HG03095 (cell line): ENCODE measurements around the gene DLGAP1.
"Not testable (repeated sequence)": the region's sequence is repeated elsewhere in the genome, so short reads cannot be mapped to it uniquely, and the experiment has no call there.

Source experiments
- ATAC-seq: cut with Tn5 transposase; IDR thresholded peaks from one replicate; pipeline ENCODE4 v1.9.1; 2021; ENCODE audit warnings: moderate library complexity; ENCODE audit not compliant: unreplicated experiment

DLGAP1 gene

DNA sequence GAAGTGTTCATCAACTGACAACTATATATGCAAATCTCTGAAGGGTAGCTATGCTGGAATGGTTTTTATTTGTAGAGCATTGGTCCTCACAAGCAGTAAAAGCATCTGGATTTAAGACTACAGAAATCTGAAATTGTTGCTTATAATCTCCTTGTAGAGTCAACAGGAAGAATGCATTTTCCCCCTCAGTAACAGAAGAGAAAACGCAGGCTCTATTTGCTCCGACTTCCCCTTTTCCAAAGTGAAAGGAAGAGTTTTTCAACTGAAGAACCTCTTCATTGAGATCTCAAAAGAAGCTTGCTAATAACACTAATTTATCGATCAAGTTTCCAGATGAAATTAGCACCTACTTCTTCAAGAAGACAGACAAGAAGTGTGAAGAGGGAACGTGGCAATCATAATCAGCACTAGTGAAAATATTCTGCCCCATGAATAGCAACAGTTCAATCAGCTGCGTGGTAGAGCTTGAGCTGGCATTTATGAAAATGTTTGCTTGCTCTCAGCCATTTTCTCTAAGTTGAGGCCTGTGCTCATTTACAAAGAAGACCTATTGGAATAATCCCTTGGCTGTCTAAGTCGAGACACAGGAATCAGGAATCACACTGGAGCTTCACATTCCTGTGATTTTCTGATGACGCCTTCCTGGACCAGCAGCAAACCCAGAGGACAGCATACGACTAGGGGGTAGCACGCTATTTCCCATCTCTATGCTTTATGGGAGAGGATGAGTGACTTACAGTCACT is 961.4 kb downstream of the DLGAP1 start:
- ATAC-seq = no peak

DNA sequence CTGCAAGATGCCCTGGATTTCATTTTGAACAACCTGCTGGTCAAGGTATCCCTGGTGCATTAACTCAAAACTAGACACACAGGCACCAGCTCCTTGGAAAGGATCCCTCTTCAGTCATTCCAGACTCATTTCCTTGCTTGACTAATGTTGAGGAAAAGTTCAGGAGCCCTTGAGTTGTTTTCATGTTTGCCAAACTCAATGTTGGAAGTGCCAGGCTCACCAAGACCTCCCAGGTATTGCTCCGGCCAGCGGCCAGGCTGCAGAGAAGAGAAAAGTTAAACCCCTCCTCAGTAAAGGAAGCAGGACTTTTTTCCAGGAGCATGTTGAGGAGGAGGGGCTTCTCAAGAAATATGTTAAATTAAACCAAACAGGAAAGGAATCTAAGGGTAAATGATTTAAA is 962.4 kb downstream of the DLGAP1 start:
- no peak for ATAC-seq

DNA sequence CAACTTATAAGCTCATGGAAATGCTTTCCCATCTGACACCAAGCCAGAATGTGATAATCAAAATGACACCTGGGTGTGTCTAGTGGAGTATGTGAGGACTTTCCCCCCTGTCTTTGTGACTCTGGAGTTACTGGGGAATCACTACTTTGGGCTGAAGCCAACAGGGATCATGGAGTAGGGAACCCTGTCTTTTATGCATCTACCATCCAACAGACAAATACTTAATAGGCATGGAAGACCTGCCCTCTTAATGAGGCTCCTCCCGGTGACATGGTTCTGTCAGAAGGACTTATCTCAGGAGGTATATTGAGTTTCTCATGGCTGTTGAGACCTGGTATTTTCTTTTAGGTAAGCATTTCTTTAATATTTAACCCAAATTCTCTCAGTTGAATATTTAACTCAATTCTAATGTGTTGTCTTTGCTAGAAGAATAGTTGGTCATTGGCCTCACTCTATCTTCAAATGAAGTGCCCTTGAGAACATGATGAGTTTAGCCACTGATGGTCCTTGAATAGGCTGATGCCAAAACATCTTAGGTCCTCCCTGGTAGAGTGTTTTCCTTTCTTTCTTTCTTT is 963.0 kb downstream of the DLGAP1 start:
- ATAC-seq = no peak

DNA sequence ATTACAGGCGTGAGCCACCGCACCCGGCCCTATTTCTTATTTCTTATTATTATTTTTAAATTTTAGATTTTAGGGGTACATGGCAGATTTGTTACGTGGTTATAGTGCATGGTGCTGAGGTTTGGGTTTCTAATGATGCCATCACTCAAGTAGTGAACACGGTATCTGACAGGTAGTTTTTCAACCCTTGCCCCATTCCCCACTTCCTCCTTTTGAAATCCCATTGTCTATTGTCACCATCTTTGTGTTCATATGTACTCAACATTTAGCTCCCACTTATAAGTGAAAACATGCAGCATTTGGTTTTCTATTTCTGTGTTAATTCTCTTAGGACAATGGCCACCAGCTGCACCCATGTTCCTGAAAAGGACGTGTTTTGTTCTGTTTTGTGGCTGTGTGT is 965.6 kb downstream of the DLGAP1 start:
- ATAC-seq = no peak

DNA sequence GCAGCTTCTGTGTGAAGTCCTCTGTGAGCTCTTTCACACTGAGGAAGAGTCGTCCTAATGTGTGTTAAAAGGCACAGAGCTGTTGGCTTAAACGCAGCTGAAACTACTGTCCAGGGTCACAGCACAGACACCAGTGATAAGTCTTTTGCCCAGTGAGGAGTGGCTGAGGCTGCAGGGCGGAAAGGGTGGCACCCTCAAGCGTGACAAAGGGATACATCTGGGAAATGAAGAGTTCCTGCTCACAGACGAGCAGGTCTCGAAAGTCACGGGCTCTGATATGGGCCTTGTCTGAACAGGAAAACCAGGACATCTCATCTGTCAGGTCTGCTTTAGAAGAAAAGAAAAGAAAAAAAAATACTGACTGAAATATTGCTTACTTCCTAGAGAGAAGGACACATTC is 968.6 kb downstream of the DLGAP1 start:
- no peak for ATAC-seq

DNA sequence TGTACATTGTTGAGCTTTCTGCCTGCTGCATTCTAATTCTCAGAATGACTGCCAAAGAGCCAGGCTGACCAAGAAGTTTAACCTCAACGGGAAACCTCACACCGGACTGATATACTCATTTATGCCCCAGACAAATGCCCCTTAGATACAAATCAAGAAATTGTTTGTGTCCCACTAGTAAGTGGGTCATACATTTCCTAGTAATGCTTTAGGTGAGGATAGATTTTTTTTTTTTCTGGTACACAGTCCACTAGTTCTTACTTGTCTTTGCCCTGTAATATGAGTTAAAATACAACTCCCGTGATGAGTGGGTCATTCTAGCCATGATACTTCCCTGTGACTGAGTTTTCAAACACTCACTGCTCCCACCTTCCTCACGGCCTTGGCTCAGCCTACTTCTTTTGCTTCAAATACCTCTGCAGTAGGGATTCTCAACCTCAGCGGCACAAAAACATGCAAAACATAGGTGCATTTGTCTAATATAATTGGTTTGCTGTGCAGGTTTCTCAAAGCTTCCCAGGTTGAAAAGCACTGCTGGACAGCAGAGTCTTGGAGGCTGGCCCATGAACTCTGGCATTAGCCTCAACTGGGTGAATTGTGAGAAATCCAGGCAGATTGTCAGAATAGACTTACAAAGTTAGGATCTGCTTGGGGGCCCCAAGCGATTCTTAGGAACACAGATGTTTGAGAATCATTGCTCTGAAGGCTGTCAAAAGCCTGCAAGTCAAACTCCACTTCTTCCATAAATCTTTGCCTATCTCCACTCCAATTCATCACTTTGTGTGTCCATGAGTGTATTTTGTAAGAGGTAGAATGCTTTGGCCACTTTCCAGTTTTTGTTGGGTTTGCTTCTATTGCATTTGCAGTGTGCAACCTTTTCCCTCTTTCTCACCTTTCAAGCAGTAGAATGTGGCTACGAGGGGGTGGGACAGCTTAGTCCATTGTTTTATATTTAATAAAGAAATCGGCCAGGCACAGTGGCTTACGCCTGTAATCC is 969.7 kb downstream of the DLGAP1 start:
- ATAC-seq = no peak

DNA sequence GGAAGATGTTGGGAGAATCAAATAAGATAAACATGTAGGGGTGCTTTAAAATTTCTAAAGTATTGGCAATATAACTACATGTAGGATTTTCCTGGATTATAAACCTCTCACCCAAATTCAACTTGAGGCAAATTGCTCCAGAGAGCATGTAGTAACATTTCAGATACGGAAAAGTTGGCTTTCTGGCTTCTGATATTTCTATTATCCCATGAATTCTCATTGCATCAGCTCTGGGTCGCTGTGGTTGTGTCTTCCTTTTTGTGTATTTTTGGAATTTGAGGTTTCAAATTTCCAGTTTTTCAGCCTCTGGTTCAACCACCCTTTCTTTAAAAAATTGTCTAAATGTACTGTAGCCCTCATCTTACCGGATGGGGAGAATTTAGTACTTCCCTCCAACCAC is 972.8 kb downstream of the DLGAP1 start:
- no peak for ATAC-seq

DNA sequence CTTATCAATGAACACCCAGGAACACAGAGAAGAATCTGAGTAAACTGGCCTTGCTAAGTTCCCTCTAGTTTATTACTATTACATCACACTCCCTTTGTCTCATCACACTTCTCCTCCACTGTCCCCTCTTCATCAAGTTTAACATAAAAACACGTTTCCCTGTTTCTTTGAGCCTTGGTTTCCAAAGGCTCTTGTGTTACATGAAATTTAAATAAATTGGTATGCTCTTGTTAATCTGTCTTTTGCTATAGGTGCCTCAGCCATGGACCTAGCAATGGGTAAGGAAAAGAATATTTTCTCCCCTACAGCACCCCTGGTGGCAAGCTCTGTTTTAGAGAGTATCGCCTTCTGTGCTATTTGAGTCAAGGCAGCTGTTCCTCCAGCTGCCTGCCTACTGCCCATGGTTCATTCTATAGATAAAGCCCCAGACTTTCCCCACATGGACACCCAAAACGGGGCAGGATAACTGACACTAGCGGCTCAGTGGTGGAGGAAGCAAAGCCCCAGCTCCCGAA is 973.4 kb downstream of the DLGAP1 start:
- ATAC-seq = no peak

DNA sequence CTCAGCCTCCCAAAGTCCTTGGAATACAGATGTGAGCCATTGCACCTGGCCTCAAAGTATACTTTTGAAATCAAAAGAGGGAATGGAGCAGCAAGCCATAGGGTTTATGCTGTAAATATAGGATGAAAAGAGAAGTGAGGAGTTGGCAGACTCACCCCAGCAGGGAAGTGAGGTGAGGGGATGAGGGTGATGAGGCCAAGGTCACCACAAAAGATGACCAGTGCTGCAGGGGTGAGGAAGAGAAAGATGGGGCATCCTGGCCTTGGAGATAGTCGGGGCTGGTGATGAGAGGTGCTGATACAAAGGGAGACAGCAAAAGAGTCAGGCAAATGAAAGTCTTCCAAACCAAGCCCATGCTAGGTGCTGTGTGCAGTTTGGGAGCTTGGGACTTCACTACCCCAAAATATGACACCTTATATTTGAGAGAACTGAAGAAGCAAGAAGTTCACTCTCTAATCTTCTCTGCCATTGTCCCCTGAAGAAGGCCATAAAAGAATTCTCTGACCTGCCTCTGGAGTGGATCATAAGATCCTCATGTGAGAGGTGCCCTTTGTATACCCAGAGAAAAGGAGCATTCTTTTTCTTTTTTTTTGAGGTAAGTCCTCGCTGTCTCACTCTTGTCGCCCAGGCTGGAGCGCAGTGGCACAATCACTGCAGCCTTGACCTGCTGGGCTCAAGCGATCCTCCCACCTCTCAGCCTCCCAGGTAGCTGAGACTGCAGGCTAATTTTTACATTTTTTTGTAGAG is 974.1 kb downstream of the DLGAP1 start:
- no peak for ATAC-seq

DNA sequence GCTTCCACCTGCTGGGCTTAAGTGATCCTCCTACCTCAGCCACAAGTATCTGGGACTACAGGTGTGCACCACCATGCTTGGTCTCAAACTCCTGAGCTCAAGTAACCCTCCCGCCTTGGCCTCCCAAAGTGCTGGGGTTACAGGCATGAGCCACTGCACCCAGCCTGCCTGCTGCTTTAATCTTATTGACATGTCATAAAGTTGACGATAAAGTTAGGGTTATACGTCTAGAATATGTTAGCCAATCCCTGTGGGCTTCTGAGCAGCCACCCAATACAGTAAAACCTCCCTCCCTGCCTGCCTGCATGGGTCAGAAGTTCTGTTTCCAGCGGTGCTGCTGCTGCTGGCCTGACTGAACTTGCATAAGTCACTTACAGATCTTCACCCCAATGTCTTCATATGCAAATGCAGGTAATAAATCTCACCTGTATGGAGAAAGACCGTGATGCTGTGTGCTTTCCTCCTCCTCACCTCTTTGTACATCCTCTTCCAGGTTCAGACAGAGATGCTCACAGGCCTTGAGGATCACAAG is 975.1 kb downstream of the DLGAP1 start:
- ATAC-seq = no peak

DNA sequence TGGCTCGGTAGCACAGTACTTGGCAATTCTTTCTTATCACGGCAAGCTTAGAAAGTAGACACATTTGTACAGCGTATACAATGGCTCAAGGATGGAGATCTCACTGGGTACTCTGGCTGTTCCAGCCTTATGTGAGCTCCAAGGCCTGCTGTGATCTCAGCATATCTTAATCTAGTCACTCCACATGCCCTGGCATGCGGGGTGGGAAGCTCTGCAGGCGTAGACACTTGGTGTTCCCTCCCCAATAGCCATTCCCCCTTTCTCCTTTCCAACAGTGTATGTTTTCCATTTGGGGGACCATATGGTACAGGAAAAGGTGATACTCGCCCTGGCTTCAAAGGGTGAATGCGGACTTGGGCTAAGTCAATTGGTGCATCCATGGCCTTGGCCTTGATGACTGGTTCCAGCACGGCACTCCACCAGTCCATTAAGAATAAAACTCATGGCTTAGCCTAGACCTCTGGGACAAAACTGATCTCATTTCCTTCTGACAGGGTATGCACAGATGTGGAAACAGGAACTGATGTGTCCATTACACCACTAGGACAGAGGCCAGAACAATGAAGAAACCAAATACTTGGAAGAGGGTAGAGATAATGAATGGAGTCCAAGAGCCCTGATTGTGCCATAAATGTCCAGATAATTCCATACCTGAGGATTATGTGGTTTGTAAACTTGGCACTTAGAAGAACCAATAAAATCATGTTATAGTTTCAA is 976.7 kb downstream of the DLGAP1 start:
- no peak for ATAC-seq

DNA sequence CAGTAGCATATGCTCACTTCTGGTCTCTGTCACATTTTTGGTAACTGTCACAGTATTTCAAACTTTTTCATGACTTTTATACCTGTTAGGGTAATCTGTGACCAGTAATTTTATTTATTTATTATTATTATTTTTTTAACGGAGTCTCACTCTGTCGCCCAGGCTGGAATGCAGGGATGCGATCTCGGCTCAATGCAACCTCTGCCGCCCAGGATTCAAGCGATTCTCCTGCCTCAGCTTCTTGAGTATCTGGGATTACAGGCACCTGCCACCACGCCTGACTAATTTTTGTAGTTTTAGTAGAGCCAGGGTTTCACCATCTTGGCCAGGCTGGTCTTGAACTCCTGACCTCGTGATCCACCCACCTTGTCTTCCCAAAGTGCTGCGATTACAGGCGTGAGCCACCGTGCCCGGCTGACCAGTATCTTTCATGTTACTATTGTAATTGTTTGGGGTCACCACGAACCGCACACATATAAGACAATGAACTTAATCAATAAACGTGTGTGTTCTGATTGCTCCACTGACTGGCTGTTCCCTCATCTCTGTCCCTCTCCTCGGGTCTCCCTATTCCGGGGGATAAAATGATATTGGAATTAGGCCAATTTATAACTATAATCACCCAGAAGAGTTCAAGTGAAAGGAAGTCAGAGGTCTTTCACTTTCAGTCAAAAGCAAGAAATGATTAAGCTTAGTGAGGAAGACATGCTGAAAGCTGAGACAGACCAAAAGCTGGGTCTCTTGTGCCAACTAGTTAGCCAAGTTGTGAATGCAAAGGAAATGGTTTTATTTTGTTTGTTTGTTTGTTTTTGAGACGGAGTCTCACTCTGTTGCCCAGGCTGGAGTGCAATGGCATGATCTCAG is 982.2 kb downstream of the DLGAP1 start:
- no peak for ATAC-seq

DNA sequence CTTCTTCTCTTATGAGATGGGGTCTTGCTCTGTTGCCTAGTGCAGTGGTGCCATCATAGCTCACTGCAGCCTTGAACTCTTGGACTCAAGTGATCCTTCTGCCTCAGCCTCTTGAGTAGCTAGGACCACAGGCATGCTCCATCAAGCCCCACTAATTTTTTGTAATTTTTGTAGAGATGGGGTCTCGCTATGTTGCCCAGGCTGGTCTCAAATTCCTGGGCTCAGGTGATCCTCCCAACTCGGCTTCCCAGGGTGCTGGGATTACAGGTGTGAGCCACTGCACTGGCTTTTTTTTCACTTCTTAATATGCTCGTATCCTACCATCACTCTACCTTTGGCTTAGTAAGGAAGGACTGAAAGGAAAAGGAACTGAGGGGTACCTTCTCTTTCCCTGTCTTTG is 983.0 kb downstream of the DLGAP1 start:
- not testable (repeated sequence) for ATAC-seq

DNA sequence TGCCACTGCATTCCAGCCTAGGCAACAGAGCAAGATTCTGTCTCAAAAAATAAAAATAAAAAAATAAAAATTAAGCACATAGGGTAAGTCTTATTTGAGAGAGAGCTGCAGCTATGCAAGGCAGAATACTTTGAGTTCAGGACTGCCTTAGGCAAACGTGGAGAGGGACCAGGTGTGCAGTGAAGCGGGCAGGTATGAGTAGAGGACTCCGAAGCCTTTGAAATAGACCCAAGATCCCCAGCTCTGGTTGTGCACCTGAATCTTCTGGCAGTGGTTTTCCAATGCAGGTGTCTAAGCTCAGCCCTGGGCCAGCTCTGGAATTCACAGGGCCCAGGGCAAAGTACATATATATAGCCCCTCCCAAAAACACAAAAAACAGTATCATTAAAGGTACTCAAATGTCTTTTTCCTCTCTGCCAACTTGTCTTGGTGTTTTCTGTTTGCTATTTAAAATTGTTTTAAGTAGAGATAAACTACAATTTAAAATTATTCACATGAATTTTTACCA is 983.9 kb downstream of the DLGAP1 start:
- ATAC-seq = no peak

DNA sequence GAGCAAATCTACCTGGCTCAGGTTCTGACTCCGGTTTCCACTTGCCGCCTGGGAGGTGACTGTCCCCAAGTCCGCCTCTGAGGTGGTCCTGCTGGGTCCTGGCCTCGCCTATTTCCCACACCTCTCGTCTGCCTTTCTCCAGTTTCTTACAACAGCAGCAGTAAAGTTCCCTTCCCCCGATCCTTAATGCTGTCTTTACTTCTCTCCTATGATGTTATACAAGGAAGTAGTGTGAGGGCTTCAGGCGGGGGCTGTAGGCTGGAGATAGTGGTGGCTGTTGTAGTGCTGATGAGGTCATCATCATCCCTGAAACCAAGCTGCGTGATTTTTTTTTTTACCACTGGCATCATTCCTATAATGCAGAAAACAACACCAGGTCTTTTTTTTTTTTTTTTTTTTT is 986.3 kb downstream of the DLGAP1 start:
- ATAC-seq = no peak

DNA sequence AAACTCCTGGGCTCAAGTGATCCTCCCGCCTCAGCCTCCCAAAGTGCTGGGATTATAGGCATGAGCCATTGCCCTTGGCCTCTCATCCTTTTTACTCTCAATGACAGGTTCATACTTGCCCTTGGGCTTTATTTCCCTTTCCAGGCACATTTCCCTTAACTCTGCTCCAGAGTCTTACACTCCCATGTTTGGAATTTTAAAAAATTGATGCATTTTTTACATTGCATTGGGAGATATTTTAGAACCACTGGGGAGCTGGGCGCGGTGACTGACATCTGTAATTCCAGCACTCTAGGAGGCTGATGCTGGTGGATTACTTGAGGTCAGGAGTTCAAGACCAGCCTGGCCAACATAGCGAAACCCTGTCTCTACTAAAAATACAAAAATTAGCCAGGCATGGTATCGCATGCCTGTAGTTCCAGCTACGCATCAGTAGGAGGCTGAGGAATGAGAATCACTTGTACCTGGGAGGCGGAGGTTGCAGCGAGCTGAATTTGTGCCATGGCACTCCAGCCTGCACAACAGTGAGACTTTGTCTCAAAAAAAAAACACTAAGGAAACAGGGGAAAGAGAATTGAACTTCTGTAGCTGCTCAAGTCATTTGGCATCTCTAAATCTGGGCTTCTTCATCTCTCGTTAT is 986.9 kb downstream of the DLGAP1 start:
- no peak for ATAC-seq

DNA sequence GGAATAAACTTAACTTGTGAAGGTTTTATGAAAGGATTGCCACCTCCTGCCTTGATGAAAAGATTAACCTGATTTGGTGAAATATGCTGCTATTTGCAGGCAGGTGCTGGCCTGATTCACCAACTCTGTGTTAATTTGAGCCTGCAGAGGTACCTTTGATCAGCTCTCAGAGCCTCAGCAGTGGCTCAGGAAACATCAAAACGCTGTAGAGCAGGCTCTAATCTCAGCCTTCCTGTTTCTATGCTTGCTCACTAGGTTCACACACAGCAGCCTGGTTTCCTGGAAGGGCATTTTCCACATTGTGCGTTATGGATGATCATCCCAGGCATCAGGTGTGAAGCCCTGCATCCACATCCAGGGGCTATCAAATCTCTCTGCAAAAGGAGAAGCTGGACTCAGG is 988.2 kb downstream of the DLGAP1 start:
- ATAC-seq = no peak

DNA sequence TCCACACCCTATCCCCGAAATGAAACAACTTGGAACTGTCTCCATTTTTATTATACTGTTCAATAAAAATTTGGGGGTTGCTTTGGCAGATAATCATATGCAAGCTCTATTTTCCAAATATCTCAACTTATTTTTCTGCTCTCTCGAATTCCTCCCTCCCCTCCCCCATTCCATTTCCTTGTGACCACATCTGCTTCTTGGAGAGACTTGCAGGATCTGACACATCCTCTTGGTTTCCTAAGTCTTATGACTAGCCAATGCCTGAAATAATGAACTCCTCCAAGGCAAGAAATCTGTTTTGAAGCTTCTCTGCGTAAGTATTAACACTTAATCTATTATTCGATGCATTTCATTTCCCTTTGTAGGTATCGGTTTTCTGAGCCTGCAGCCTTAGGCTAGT is 989.1 kb downstream of the DLGAP1 start:
- no peak for ATAC-seq
